ENCODE measurements around the gene ARHGAP15.

The ARHGAP15 gene

GRCh38 chr2:143262389-143262788 lies 133.2 kb downstream of the ARHGAP15 start:
- TF ChIP-seq TCF12 (IDR thresholded peaks at IDR 0.05; ENCODE audit: low read depth) (no peak), CREB1 (IDR thresholded peaks at IDR 0.05; ENCODE audit: low read depth) (no peak), USF1 (IDR thresholded peaks at IDR 0.05) (no peak), ZBTB7A (IDR thresholded peaks at IDR 0.05; ENCODE audit: low read depth) (no peak), EGR1 (IDR thresholded peaks at IDR 0.05) (no peak), TAF1 (IDR thresholded peaks at IDR 0.05; ENCODE audit: low read depth) (no peak), NFIC (IDR thresholded peaks at IDR 0.05) (no peak), FOXM1 (IDR thresholded peaks at IDR 0.05; ENCODE audit: borderline replicate concordance, low read depth) (no peak), MAX (IDR thresholded peaks at IDR 0.05) (no peak), YY1 (IDR thresholded peaks at IDR 0.05; ENCODE audit: low read depth) (no peak), TEAD4 (IDR thresholded peaks at IDR 0.05) (no peak), REST (IDR thresholded peaks at IDR 0.05; ENCODE audit: low read depth) (no peak), CEBPB (IDR thresholded peaks at IDR 0.05) (no peak), EP300 (IDR thresholded peaks at IDR 0.05; ENCODE audit: borderline replicate concordance) (no peak)

GRCh38 chr2:143263066-143263625 lies 133.9 kb downstream of the ARHGAP15 start:
- TF ChIP-seq RAD21 (IDR thresholded peaks at IDR 0.05; ENCODE audit: low read depth) (peak; percentile 29; the same call in 1 of the 2 replicates), REST (IDR thresholded peaks at IDR 0.05; ENCODE audit: low read depth) (no peak)

- TF ChIP-seq CREB1 (IDR thresholded peaks at IDR 0.05; ENCODE audit: low read depth), result no peak
- TF ChIP-seq NFIC (IDR thresholded peaks at IDR 0.05), result no peak
- TF ChIP-seq TEAD4 (IDR thresholded peaks at IDR 0.05), result no peak
- no peak for TF ChIP-seq TCF12 (IDR thresholded peaks at IDR 0.05; ENCODE audit: low read depth)
- TF ChIP-seq USF1 (IDR thresholded peaks at IDR 0.05), result no peak
- no peak for TF ChIP-seq YY1 (IDR thresholded peaks at IDR 0.05; ENCODE audit: low read depth)
- TF ChIP-seq REST (IDR thresholded peaks at IDR 0.05; ENCODE audit: low read depth), result no peak
- no peak for TF ChIP-seq MAX (IDR thresholded peaks at IDR 0.05)
- TF ChIP-seq RAD21 (IDR thresholded peaks at IDR 0.05; ENCODE audit: low read depth), result no peak
These were observed 135.6 kb downstream of the ARHGAP15 start for GRCh38 chr2:143264851-143265250.

GRCh38 chr2:143279672-143280071 lies 150.5 kb downstream of the ARHGAP15 start:
- TF ChIP-seq REST (IDR thresholded peaks at IDR 0.05; ENCODE audit: low read depth), result no peak
- TF ChIP-seq CEBPB (IDR thresholded peaks at IDR 0.05), result no peak
- no peak for TF ChIP-seq TCF12 (IDR thresholded peaks at IDR 0.05; ENCODE audit: low read depth)
- no peak for TF ChIP-seq EGR1 (IDR thresholded peaks at IDR 0.05)
- no peak for TF ChIP-seq RAD21 (IDR thresholded peaks at IDR 0.05; ENCODE audit: low read depth)
- TF ChIP-seq TEAD4 (IDR thresholded peaks at IDR 0.05), result no peak
- TF ChIP-seq EP300 (IDR thresholded peaks at IDR 0.05; ENCODE audit: borderline replicate concordance), result no peak
- no peak for TF ChIP-seq TAF1 (IDR thresholded peaks at IDR 0.05; ENCODE audit: low read depth)
- no peak for TF ChIP-seq MAX (IDR thresholded peaks at IDR 0.05)
- no peak for TF ChIP-seq USF1 (IDR thresholded peaks at IDR 0.05)
- no peak for TF ChIP-seq YY1 (IDR thresholded peaks at IDR 0.05; ENCODE audit: low read depth)
- TF ChIP-seq ZBTB7A (IDR thresholded peaks at IDR 0.05; ENCODE audit: low read depth), result no peak
- no peak for TF ChIP-seq FOXM1 (IDR thresholded peaks at IDR 0.05; ENCODE audit: borderline replicate concordance, low read depth)
- TF ChIP-seq CREB1 (IDR thresholded peaks at IDR 0.05; ENCODE audit: low read depth), result no peak
- no peak for TF ChIP-seq NFIC (IDR thresholded peaks at IDR 0.05)

Data from Ishikawa (cell line).